Panc1 (cell line): ENCODE measurements around the gene MS4A15. TPM values are rescaled to one million over a fixed set of nuclear protein-coding genes. Genes with fewer than 3 reads are reported as not detected.

Experiments
- ATAC-seq: fragments of 200-7000 bp; cut with Tn5 transposase; 2 replicates; pipeline ENCODE4 v1.9.1; 2020; ENCODE audit warnings: mild to moderate bottlenecking, moderate library complexity
- BruUV-seq: library from RNA; stranded (reverse); fragments of 400-500 nt; replicated peaks from 2 replicates; lab custom pipeline; 2021; lab: Mats Ljungman, UMichigan
- CTCF ChIA-PET: fragments of 300-600 bp; sonication (Branson Sonifier 250); formaldehyde crosslinking; loops from one replicate; lab custom pipeline; 2022; ENCODE audit warnings: antibody characterized with exemption; lab: Charles Lee
- POLR2A ChIA-PET: fragments of 300-600 bp; sonication (Branson Sonifier 250); formaldehyde crosslinking; loops from one replicate; lab custom pipeline; 2022; ENCODE audit warnings: antibody characterized with exemption; lab: Charles Lee
- DNase-seq: peaks from one replicate; pipeline ENCODE4 v3.0.0-alpha.2; 2010; ENCODE audit warnings: low read depth, low spot score
- H3K27ac ChIP-seq: 2 replicates; pipeline ENCODE4 v1.5.1; 2011; ENCODE audit warnings: mild to moderate bottlenecking, low read length, inconsistent platforms
- H3K27me3 ChIP-seq: fragments of 200-500 bp; sonication (Bioruptor generic); 2 replicates; pipeline ENCODE4 v1.6.0; 2014; ENCODE audit warnings: low read length, inconsistent platforms; ENCODE audit not compliant: control insufficient read depth, insufficient read depth
- H3K36me3 ChIP-seq: fragments of 200-500 bp; sonication (Bioruptor generic); 2 replicates; pipeline ENCODE4 v1.5.1; 2014; ENCODE audit warnings: inconsistent platforms, mild to moderate bottlenecking, low read length, moderate library complexity; ENCODE audit not compliant: control insufficient read depth, insufficient read depth
- H3K4me1 ChIP-seq: 2 replicates; pipeline ENCODE4 v1.5.1; 2011; ENCODE audit warnings: inconsistent platforms, mild to moderate bottlenecking, low read length, moderate library complexity; ENCODE audit not compliant: control insufficient read depth, insufficient read depth
- H3K4me3 ChIP-seq, 2 experiments: 2 replicates each; pipeline ENCODE4 v1.5.1; 2011 to 2012; ENCODE audit warnings: low read depth in 2 of 2, low read length in 2 of 2, mild to moderate bottlenecking in 2 of 2, inconsistent platforms in 1 of 2, moderate library complexity in 1 of 2
- H3K9me3 ChIP-seq: fragments of 200-500 bp; sonication (Bioruptor generic); 2 replicates; pipeline ENCODE4 v1.5.1; 2014; ENCODE audit warnings: low read depth, mild to moderate bottlenecking, inconsistent platforms, low read length, moderate library complexity; ENCODE audit not compliant: control insufficient read depth, insufficient read depth
- CTCF ChIP-seq: fragments of 450-650 bp; IDR thresholded peaks from 2 replicates; pipeline ENCODE4 v1.5.1; 2017; ENCODE audit warnings: mild to moderate bottlenecking
- POLR2AphosphoS5 ChIP-seq: IDR thresholded peaks from 2 replicates; pipeline ENCODE4 v1.6.1; 2012; ENCODE audit warnings: mild to moderate bottlenecking, low read depth, low read length, moderate library complexity
- REST ChIP-seq, 2 experiments: IDR thresholded peaks; 2 replicates each; pipeline ENCODE4 v1.6.1; 2011 to 2012; ENCODE audit warnings: low read depth in 2 of 2, control low read depth in 1 of 2, low read length in 1 of 2, mild to moderate bottlenecking in 1 of 2, moderate library complexity in 1 of 2; ENCODE audit not compliant: insufficient read depth in 1 of 2
- SIN3A ChIP-seq: IDR thresholded peaks from 2 replicates; pipeline ENCODE4 v1.6.1; 2012; ENCODE audit warnings: low read depth, mild to moderate bottlenecking, low read length, moderate library complexity, borderline replicate concordance; ENCODE audit not compliant: insufficient read depth
- TCF7L2 ChIP-seq: IDR thresholded peaks from 2 replicates; pipeline ENCODE4 v1.6.1; 2011; ENCODE audit warnings: mild to moderate bottlenecking, low read depth, low read length, inconsistent platforms
- in situ Hi-C: cut with HindIII; loops from 2 replicates; pipeline ENCODE4 v1.10.0; 2016; ENCODE audit warnings: low sequenced_read_pairs, low pct_unique_long_range_greater_than_20kb
- intact Hi-C: fragments of 100-400 bp; cut with micrococcal nuclease; formaldehyde crosslinking; loops from one replicate; pipeline ENCODE4 v1.10.0; 2022; ENCODE audit not compliant: unreplicated experiment
- total RNA-seq: library from RNA; stranded (reverse); gene quantifications from one replicate; pipeline ENCODE4 v1.2.1, GENCODE V29; 2021; ENCODE audit not compliant: unreplicated experiment

Gene MS4A15
- total RNA-seq, 1 experiment from 2014 or later, result not detected

- BruUV-seq, result no TSS peak
- no peak for DNase-seq
Measured at GRCh38 chr11:60809249-60809648, 52.6 kb downstream of the MS4A15 start.

GRCh38 chr11:60809691-60810090, 53.0 kb downstream of the MS4A15 start:
- DNase-seq, result no peak
- H3K9me3 ChIP-seq, result no peaks in the 10 kb centered on the region
- POLR2A ChIA-PET, result no interaction called here
- in situ Hi-C loops, result no loop called here
- TF ChIP-seq POLR2AphosphoS5, result no peak
- no peak for TF ChIP-seq TCF7L2
- TF ChIP-seq SIN3A, result no peak
- TF ChIP-seq REST (IDR thresholded peaks at IDR 0.05; ENCODE audit: insufficient read depth in 1 of 2, low read depth in 2 of 2, low read length in 1 of 2), result no peak
- TF ChIP-seq CTCF, result no peak
- no peaks in the 10 kb centered on the region for H3K27me3 ChIP-seq
- intact Hi-C loops, result no loop called here
- no peak overlapping the region for H3K4me3 ChIP-seq
- H3K27ac ChIP-seq, result no peak overlapping the region
- H3K4me1 ChIP-seq, result no peaks in the 10 kb centered on the region
- no peak for ATAC-seq
- no TSS peak for BruUV-seq
- no peaks in the 10 kb centered on the region for H3K36me3 ChIP-seq
- CTCF ChIA-PET, result no interaction called here

More at GRCh38 chr11:60809249-60809648, 52.6 kb downstream of the MS4A15 start:
- ChIA-PET CTCF (no interaction called here), POLR2A (no interaction called here)
- no peaks in the 10 kb centered on the region for H3K27me3 ChIP-seq
- intact Hi-C loops, result no loop called here
- H3K9me3 ChIP-seq, result no peaks in the 10 kb centered on the region
- no peak overlapping the region for H3K4me3 ChIP-seq
- ATAC-seq, result no peak
- no peaks in the 10 kb centered on the region for H3K36me3 ChIP-seq
- in situ Hi-C loops, result no loop called here
- no peaks in the 10 kb centered on the region for H3K4me1 ChIP-seq
- H3K27ac ChIP-seq, result no peak overlapping the region
- TF ChIP-seq CTCF, result no peak
- no peak for TF ChIP-seq SIN3A
- TF ChIP-seq TCF7L2, result no peak
- TF ChIP-seq REST (IDR thresholded peaks at IDR 0.05; ENCODE audit: insufficient read depth in 1 of 2, low read depth in 2 of 2, low read length in 1 of 2), result no peak
